T-helper 2 cell treated with Interferon-gamma antibody and Interleukin-4, amounts not matched to agents 100 ng/mL and 5 ng/mL, for 36 hours (primary cell): ENCODE data around the gene RGMA. TPM values are rescaled to one million over a fixed set of nuclear protein-coding genes. Genes with fewer than 3 reads are reported as not detected.

ENCODE experiments used
- intact Hi-C: fragments of 100-400 bp; cut with micrococcal nuclease; formaldehyde crosslinking; loops from one replicate; pipeline ENCODE4 v1.15.1; 2023
- total RNA-seq: library from RNA; stranded (reverse); gene quantifications from 2 replicates; pipeline ENCODE4 v1.2.3, GENCODE V29; 2022

The RGMA gene
- total RNA-seq, 1 donor from 2014 or later, result not detected

DNA sequence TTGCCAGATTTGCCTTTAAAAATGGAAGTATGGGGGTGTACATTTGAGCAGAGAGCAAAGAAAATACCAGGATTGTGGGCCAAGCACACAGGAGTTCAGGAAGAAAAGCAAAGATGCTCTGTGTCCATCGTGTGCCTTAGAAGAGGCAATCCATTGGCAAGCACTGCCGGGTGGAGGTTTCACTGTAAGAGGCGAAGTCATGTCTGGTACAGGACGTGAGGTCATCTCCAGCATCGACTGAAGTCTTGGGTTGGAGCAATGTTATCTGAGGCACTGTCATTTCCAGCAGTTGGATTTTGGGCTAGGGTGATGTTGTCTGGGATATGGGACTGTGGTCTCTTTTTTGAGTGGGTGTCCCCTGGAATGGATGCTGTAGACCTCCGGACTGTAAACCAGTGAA, 4.8 kb upstream of the RGMA start:
- intact Hi-C loops, result no loop called here

DNA sequence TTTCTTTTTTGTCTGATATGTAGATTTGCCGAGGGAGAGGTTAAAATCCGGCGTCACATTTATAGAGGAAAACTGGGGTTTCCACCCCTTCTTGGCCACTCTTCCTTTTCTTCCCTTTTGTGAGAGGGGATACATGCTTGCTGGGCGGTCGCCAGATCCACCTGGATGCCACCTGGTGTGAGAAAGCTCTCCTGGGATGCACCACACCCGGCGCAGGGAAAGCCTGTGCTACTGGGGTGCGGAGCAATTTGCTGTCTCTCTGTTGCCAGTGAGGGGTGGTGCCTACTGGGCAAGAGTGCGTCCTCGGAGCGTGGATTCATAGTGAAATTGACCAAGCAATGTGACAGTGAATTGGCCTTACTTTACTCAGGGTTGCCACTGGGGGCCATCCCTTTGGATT, 2.5 kb upstream of the RGMA start:
- intact Hi-C loops, result no loop called here

DNA sequence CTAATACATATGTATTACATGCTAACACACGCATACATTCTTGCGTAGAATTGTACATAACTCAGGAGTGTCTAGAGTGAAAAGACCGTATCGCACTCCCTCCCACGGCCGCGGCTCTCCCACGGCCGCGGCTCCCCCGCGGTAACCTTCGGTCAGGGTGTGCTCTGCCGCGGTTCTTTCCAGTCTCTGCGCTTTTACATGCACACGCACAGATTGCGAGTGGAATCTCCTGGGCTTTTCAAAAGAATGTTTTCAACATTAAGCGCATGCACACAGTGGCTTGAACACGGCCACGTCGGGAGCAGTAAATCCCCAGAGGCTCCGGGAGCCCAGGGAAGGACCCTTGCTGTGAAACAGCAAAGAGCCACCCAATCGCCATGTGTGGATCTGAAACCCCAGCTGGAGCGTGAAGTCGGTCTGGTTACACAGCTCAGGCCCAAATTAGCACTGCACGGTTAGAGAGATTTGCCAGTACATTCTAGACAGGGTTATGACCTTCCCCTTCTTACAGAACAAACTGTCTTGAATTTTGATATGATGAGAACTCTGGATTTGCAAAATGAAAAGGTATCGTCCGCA, 805 bp upstream of the RGMA start:
- intact Hi-C loops, result no loop called here

DNA sequence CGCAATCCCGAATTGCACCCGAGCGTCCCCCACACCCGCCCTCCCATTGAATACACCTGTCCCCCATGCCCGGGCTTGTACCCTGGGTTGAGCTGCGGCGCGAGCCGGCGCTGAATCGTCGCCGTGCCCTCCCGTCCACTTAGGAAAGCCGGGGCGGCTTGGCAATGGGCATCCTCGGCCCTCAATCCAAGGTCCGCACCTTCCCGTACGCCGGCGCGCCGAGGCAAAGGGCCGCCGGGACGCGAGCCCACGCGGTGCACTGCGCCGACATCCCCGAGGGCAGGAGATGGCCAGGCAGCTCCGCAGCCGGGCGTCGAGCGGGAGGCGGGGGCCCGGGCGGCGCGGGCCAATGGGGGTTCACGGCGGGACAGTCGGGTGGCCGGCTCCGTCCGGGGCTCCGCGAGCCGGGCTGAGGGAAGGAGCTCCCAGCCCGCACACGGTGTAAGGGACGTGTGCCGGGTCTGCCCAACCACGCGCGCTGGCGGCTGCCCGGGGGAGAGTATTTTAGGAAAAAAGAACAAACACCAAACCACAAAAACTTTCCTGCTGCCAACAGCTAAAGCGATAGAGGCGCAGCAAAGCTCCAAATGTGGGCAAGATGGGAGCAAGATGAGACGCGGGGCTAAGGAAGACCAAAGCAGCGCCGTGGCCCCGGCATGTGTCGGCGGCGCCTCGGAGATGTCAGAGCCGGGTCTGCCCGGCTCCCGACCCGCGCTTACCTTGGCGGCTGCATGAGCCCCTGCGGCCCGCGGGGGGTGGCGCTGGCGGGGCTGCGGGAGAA, 621 bp downstream of the RGMA start:
- intact Hi-C loops, result no loop called here

DNA sequence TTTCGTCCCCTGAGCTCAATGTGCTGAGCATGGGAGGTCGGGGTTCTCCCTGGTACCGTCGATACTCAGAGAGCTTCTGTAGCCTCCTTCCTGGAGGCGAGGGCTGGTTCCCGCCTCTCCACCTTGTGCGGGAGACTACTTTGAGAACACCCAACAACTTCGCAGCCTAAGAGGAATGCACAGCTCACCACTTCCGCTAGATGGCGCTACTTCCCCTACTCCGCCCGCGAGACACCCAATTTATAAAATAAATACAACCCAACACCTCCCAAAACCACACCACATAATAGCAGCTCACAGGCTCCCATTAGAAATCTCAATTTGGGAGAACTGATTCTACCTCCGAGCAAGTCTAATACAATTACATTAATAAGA, 1.2 kb downstream of the RGMA start:
- intact Hi-C loops, result loop anchor here (1.0 to 2.0 kb wide), 2 partner anchors 57 to 1032 kb away; no protein-coding TSS in a partner anchor

DNA sequence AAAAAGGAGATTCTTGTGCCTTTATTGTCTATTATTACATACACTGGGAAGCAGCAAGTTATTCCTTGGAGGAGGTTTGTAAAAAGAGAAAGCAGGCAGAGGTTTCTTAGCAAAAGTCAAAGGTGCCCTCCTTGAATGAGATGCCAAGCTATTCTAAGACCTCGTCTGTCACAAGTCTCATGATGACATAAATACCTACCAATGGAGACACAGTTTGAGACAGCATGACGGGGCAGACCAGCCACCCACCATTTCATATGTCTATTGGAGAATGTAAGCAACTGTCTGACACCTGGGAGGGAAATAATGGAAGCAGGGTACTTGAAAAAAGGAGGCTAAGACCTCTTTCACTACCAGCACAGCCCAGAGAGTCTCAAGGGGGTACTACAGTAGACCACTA, 2.2 kb downstream of the RGMA start:
- intact Hi-C loops, result loop anchor here (1.0 to 2.0 kb wide), 2 partner anchors 56 to 1034 kb away; no protein-coding TSS in a partner anchor

DNA sequence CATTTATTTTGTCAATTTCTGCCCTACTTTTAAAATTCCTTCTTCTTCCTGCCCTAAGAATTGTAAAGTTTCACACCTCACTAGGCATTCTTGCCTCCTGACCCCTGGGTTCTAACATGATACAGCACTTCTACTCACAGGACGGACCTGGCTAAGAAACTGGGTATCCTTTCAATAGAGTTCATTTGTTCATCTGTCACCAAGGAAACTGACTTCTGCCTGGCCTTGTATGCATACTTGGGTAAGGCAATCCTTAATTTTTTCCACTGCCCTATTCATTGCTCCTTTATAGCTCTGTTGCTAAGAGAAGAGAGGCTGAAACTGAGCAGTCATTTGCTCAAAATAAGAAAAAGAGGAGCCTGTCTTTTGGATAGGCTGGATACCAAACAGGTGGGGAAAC, 3.3 kb downstream of the RGMA start:
- intact Hi-C loops, result loop anchor here (2.0 kb wide), 1 partner anchor 55 kb away; no protein-coding TSS in a partner anchor

DNA sequence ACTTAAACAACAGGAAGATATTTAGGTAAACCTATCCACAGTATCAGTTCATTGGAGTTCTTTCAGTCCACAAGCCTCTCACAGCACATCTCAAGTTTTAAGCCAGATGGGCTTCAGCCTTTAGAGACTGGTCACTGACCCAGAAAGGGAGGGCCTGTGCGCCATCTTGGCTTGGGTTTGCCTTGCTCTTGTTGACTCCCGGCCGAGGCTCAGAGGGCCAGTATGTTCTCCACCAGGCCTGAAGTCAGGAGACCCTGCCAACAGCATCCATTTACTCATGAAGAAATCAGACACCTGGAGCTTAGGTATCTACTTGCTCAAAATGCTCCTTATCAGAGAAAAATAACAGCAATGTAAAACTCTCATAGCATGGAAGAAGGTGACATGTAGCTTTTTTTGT, 6.2 kb downstream of the RGMA start:
- intact Hi-C loops, result no loop called here

DNA sequence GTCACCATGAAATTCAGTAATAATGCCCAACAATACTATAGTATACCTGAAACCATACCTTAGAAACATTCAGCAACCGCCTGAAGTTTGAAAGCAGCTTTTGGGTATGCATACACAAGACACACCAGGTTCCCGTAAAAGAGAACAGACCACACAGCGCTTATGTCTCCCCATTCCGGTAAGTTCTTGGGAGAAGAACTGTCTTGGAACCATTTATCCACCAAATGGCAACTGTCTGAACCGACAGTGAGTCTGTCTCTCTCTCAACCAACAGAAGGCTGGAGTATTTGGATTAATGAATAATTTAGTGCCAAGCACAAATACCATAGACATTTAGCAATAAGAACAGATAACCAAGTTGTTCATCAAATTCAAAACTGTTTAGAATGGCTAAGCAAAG, 7.6 kb downstream of the RGMA start:
- intact Hi-C loops, result no loop called here

DNA sequence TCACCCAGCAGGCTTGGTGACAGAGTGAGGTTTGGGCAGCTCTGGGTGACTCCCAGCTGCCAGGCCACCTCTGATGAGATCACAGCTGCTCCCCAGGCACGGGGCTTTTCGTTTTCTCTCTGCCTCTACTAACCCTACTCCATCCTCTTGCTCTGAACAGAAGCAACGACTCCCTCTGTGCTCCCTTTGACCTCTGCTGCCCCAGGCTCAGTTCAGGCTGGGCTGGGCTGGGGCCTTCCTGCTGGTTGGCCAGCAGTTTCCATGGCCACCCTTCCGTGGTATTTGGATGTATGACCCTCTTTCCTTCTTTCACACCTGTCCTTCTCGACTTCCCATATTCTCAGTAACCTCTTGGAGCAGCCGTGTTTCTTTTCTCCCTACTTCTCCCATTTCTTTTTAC, 8.6 kb downstream of the RGMA start:
- intact Hi-C loops, result no loop called here

DNA sequence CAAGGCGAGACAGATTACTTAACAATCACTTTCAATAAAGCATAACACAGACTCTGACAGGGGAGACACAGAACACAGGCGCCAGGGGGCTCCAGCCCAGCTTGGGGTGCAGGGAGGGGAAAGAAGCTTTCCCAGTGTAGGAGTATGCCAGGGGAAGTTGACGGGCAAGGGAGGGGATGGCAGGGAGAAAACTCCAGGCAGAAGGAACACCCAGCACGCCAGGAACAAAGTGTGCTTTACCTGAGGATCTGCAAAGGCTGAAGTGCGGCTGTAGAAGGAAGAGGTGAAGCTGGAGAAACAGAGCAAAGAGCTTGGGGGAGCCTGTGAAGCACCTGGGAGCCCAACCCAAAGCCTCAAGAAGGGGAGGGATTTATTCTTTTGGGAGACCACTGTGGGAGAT, 12.1 kb downstream of the RGMA start:
- intact Hi-C loops, result no loop called here

DNA sequence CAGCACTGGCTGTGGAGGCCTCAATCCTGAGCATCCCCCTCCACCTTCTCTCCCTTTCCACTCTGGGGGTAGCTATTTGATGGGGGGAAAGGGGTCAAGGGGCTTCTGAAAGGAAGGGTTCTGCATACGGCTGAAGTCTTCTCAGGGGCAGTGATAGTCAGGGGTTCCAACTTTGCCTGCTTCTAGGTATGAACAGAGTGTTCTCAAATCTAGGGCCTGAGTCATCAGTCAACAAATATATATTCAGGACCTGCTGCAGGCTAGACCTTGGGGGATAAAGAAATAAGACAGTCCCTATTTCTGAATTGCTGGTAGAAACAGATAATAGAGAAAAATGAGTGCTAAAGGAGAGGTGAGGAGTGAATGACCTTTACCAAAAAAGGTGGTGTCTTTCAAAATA, 12.8 kb downstream of the RGMA start:
- intact Hi-C loops, result no loop called here

DNA sequence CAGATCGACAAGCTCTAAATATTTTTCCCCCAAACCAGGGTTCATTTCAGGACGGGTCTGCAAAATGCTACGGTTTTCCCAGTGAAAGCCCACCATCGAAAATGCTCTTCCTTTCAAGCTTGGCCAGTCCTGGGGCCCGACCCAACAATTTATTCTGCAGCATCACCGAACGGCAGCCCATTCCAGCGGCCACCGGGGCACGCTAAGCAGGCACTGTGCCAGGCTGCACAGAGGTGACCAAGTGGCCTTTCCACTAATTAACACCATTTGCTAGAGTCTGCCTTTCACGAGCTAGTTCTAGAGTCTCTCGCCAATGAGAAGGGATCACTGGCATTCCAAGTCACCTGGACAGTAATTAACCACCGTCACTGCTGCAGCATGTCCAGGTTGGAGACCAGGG, 14.4 kb downstream of the RGMA start:
- intact Hi-C loops, result no loop called here

DNA sequence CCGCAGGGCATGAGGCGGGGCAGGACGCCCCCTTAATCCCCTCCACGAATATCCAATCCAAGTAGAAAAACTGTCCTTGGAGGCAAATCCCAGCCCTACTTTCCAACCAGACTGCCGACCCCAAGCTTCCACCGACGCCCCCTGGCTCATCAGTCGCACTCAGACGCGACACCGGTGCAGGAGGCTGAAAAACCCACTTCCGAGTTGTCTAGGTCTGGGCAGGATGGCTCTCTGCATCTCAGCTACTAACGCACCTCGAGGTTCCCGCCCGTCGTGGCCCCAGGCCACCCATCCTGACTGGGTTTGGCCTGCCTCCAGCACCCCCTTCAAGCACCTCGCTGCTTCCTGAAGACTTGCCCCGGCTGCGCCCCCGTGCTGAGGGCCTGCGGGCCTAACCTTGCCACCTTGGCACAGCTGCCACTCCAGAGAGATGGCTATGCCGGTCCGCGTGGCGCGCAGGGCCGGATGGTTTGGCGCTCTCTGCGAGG, 15.5 kb downstream of the RGMA start:
- intact Hi-C loops, result no loop called here

DNA sequence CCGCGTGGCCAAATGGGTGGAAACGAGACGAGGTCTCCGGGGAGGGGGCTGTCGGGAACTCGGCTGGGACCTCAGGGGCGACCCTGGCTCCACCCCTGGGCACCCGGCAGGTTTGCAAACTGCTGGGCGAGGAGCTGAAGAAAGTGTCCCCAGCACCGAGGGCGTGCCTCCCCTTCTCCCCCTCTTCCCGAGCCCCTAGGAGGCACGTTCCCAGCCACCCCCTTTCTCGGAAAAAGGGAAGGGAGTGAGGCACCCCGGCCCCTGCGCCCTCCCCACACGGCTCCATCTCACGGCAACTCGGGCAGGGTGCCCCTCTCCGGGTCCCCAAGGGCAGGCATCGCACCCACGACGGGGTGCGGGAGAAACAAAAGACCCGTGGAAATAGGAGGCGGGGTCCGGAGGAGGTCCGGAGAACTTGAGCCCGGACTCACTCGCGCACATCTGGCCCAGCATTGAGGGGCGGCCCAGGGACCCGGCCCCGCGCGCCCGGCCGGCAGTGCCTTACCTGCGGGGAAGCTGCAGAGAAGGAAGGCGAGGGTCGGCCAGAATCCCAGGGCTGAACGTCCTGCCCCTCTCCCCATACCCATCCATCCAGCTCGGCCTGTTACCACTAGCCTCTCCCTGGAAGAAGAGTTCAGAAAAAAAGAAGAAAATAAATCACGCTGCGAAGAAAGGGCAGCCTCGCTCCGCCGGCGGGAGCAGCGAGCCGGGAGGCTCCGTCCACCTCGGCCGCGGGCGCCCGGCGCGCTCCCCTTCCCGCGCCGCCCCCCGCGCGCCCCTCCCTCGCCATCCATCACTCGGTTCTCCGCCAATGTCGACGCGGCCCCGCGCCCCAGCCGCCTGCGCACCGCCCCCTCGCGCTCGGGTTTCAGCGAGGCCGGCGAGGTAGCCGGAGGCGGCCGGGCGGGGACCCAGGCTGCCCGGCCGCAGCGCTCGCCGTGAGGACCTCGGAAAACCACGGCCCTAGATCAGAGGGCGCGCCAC, 16.3 kb downstream of the RGMA start:
- intact Hi-C loops, result no loop called here

DNA sequence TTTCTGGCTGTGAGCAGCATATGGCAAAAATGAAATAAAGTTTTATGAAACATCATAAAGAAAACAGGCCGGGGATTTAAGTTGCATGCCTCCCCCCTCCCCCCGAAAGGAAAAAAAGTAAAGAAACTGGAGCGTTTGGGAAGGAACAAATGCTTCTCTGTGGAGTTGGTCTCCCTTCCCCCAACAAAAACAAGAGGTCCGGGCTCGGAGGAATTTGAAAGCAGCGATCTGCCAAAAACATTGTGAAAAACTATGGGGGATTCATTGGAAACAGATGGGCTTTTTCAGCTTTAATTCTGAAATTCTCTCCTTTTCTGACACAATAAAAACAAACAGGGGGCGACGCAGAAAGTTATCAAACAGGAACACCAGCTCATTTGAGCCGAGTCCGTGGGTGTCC, 17.0 kb downstream of the RGMA start:
- intact Hi-C loops, result no loop called here

DNA sequence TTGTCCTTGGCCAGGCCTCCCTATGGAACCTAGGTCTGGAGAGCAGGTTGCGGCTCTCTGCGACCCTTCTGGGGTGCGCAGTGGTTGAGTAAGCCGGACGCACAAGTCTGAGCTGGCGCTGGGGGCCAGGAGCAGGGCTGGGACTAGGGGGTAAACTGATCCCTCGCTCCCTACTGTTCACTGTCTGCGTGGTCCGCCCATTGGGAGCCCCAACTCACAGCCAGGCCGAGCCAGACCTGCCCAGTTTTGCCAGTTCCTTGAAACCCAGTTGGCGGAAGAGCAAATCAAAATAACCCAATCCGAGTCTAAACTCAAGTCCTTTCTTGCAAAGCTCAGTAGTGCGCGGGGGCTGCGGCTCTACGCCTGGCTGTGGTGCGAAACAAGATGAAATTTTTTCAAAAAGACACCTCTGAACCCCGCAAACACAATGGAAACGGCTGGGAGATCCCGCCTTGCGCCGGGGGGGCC, 17.5 kb downstream of the RGMA start:
- intact Hi-C loops, result no loop called here

DNA sequence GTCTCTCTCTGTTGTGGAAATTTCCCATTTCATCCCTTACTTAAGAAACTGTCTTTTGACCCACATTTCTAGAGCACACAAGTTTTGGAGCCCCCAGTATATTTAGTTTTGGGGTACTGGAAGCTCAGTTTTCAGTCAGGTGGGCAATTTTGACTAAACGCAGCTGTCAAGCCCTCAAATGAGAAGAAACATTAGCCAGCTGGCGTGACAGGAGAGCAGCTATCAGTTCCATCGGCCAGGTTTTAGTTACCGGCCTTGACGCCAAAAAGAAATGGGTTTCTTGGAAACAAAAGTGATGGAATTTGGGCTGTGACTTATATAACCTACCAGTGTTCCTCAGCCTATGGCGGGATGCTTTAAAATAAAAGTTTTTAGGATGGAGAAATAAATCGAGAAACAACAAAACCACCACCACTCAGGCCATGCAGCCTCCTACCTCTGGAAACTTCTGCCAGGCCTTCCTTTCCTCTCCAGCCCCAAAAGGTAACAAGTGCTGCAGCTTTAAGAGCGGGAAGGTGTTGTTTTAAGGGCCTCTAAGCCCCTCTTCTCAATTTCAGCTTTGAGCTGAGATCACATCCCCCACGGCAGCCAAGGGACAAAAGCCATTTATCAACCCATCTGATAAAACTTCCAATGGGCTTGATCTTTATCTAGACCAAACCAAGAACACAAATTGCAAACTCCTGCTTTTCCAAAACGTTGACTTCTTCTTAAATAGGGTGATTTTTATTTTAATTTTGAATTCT, 18.3 kb downstream of the RGMA start:
- intact Hi-C loops, result no loop called here

DNA sequence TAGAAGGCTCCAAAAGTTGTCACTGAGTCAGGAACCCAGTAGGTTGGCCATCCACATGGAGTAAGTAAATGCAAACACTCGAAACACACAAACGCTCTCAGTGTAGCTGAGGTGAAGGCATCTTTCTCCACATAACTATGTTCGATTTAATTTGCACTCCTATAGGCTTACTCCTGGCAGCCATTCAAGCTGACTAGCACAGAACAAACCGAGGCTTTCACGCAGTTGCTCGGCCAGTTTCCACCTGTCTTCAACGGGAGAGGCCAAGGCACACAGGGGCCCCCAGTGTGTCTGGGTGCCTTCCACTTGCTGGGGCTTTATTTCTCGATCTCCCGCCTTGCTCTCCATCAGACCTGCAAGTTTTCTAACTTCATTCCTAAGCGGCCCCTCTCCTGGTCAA, 18.9 kb downstream of the RGMA start:
- intact Hi-C loops, result no loop called here

DNA sequence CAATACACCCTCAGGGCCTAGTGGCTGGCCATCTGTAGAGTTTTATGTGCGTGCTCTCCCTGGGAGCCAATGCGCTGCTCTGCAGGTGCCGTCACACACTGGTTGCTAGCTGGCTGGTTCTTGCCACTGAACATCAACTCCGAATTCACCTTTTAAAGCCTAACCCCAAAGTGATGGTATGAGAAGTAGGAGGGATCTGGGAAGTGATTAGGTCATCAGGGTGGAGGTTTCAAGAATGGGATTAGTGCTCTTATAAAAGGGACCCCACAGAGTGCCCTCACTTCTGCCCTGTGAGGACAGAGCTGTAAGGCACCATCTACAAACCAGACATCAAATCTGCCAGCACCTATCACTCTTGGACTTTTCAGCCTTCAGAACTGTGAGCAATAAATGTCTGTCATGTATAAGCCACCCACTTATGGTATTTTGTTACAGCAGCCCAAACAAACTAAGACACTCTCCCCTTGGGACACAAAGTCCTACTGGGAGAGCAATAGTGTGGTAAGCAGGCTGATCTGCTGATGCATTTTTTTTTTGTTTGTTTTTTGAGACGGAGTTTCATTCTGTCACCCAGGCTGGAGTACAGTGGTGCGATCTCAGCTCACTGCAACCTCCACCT, 20.3 kb downstream of the RGMA start:
- intact Hi-C loops, result no loop called here
